PC-3 (cell line): Measurements from ENCODE around the gene KIF5A. TPM values are rescaled to one million over a fixed set of nuclear protein-coding genes. Genes with fewer than 3 reads are reported as not detected.

Experiments used
- ATAC-seq: fragments of 200-7000 bp; cut with Tn5 transposase; 2 replicates; pipeline ENCODE4 v1.9.1; 2020; ENCODE audit warnings: mild to moderate bottlenecking, moderate library complexity
- BruUV-seq: library from RNA; stranded (reverse); fragments of 400-500 nt; replicated peaks from 2 replicates; lab custom pipeline; 2021; lab: Mats Ljungman, UMichigan
- CTCF ChIA-PET: fragments of 300-600 bp; sonication (Branson Sonifier 250); formaldehyde crosslinking; loops from one replicate; lab custom pipeline; 2022; ENCODE audit warnings: antibody characterized with exemption; lab: Charles Lee
- POLR2A ChIA-PET: fragments of 300-600 bp; sonication (Branson Sonifier 250); formaldehyde crosslinking; loops from one replicate; lab custom pipeline; 2022; ENCODE audit warnings: antibody characterized with exemption; ENCODE audit not compliant: unreplicated experiment; lab: Charles Lee
- DNase-seq: peaks from one replicate; pipeline ENCODE4 v3.0.0-alpha.2; 2015
- H2AFZ ChIP-seq: fragments of 300-600 bp; sonication (generic); 2 replicates; pipeline ENCODE4 v1.6.0; 2016; ENCODE audit warnings: antibody characterized with exemption, low read length
- H3F3A ChIP-seq: fragments of 300-600 bp; sonication (generic); one replicate; pipeline ENCODE4 v1.6.0; 2017; ENCODE audit warnings: antibody characterized with exemption, low read length, control low read depth, mild to moderate bottlenecking; ENCODE audit not compliant: unreplicated experiment
- H3K27ac ChIP-seq: fragments of 300-600 bp; sonication (generic); 2 replicates; pipeline ENCODE4 v1.5.1; 2016; ENCODE audit warnings: mild to moderate bottlenecking, low read length
- H3K27me3 ChIP-seq: fragments of 300-600 bp; sonication (generic); 2 replicates; pipeline ENCODE4 v1.6.1; 2016; ENCODE audit warnings: low read length, mixed read lengths
- H3K36me3 ChIP-seq: fragments of 300-600 bp; sonication (generic); 2 replicates; pipeline ENCODE4 v1.6.1; 2016; ENCODE audit warnings: low read depth, mixed run types, low read length, mixed read lengths
- H3K4me1 ChIP-seq: fragments of 300-600 bp; sonication (generic); 2 replicates; pipeline ENCODE4 v1.5.1; 2016; ENCODE audit warnings: low read length; ENCODE audit not compliant: insufficient read depth
- H3K4me2 ChIP-seq: fragments of 300-600 bp; sonication (generic); 2 replicates; pipeline ENCODE4 v1.6.0; 2016; ENCODE audit warnings: low read length
- H3K4me3 ChIP-seq: fragments of 300-600 bp; sonication (generic); 2 replicates; pipeline ENCODE4 v1.5.1; 2016; ENCODE audit warnings: mild to moderate bottlenecking, low read length, mixed read lengths
- H3K79me2 ChIP-seq: fragments of 300-600 bp; sonication (generic); 2 replicates; pipeline ENCODE4 v1.6.1; 2017; ENCODE audit warnings: low read length, mixed read lengths
- H3K9ac ChIP-seq: fragments of 300-600 bp; sonication (generic); 2 replicates; pipeline ENCODE4 v1.6.0; 2016; ENCODE audit warnings: mild to moderate bottlenecking, low read length
- H3K9me2 ChIP-seq: fragments of 300-600 bp; sonication (generic); replicated peaks from 2 replicates; pipeline ENCODE4 v1.6.1; 2016; ENCODE audit warnings: mixed run types, low read length, mixed read lengths
- H3K9me3 ChIP-seq: fragments of 300-600 bp; sonication (generic); 2 replicates; pipeline ENCODE4 v1.6.1; 2016; ENCODE audit warnings: low read length, mixed read lengths
- H4K20me1 ChIP-seq: fragments of 300-600 bp; sonication (generic); 2 replicates; pipeline ENCODE4 v1.6.1; 2016; ENCODE audit warnings: low read length, mixed read lengths
- CTCF ChIP-seq: fragments of 300-600 bp; sonication (generic); conservative IDR thresholded peaks from 2 replicates; pipeline ENCODE4 v1.5.1; 2017; ENCODE audit warnings: antibody characterized with exemption, low read depth, mild to moderate bottlenecking, low read length
- EZH2 ChIP-seq: fragments of 300-600 bp; sonication (generic); IDR thresholded peaks from one replicate; pipeline ENCODE4 v1.6.1; 2017; ENCODE audit warnings: antibody characterized with exemption, mild to moderate bottlenecking, low read length; ENCODE audit not compliant: unreplicated experiment
- EZH2phosphoT487 ChIP-seq: fragments of 300-600 bp; sonication (generic); IDR thresholded peaks from 2 replicates; pipeline ENCODE4 v1.6.1; 2018; ENCODE audit warnings: mild to moderate bottlenecking, antibody characterized with exemption, low read length, borderline replicate concordance
- intact Hi-C: fragments of 100-400 bp; cut with micrococcal nuclease; formaldehyde crosslinking; loops from 2 replicates; pipeline ENCODE4 v1.9.0; 2023
- total RNA-seq: library from RNA; depleted of rRNA; stranded (reverse); fragments of >200 nt; gene quantifications from 2 replicates; pipeline ENCODE4 v1.2.3, GENCODE V29; 2014

The KIF5A gene
- total RNA-seq, 1 experiment from 2014 or later: not detected

GRCh38 chr12:57626921-57627445 lies 77.1 kb downstream of the KIF5A start:
- H3K9me2 ChIP-seq: no peaks in the 10 kb centered on the region
- H2AFZ ChIP-seq: no peak overlapping the region
- POLR2A ChIA-PET: interaction anchor here (0.7 kb wide), 1 partner anchor 39 kb away, joined by 4 read pairs; no protein-coding TSS in a partner anchor
- peaks cover 7% of the 10 kb centered on the region; the same call in 1 of the 2 replicates for H3K79me2 ChIP-seq
- no peak overlapping the region for H3K4me2 ChIP-seq
- BruUV-seq: no TSS peak
- intact Hi-C loops: no loop called here
- TF ChIP-seq EZH2: no peak
- no peaks in the 10 kb centered on the region for H3K9me3 ChIP-seq
- ATAC-seq (no peak), DNase-seq (no peak)
- no peak overlapping the region for H3K27ac ChIP-seq
- H3K4me3 ChIP-seq: no peak overlapping the region
- H3K36me3 ChIP-seq: no peaks in the 10 kb centered on the region; the same call in 1 of the 2 replicates
- H3K4me1 ChIP-seq: peaks cover 6% of the 10 kb centered on the region; the same call in 1 of the 2 replicates
- no peak overlapping the region for H3K9ac ChIP-seq
- no peaks in the 10 kb centered on the region for H3F3A ChIP-seq
- no peaks in the 10 kb centered on the region for H4K20me1 ChIP-seq
- H3K27me3 ChIP-seq: no peaks in the 10 kb centered on the region
- CTCF ChIA-PET: no interaction called here

GRCh38 chr12:57627501-57628279 lies 77.8 kb downstream of the KIF5A start:
- Histone ChIP-seq H3K79me2 (peaks cover 12% of the 10 kb centered on the region), H3K4me3 (no peak overlapping the region), H3K27ac (no peak overlapping the region), H3K4me2 (no peak overlapping the region), H2AFZ (no peak overlapping the region), H3K4me1 (peaks cover 6% of the 10 kb centered on the region; the same call in 1 of the 2 replicates), H3F3A (no peaks in the 10 kb centered on the region), H3K9ac (no peak overlapping the region), H3K36me3 (no peaks in the 10 kb centered on the region; the same call in 1 of the 2 replicates), H4K20me1 (no peaks in the 10 kb centered on the region), H3K9me3 (no peaks in the 10 kb centered on the region), H3K27me3 (no peaks in the 10 kb centered on the region), H3K9me2 (no peaks in the 10 kb centered on the region)
- ATAC-seq (no peak), DNase-seq (no peak)
- CTCF ChIA-PET: interaction anchor here (1.0 kb wide), 1 partner anchor 45 kb away, joined by 3 read pairs; no protein-coding TSS in a partner anchor
- POLR2A ChIA-PET: interaction anchor here (0.7 kb wide), 1 partner anchor 38 kb away, joined by 4 read pairs; no protein-coding TSS in a partner anchor
- TF ChIP-seq CTCF (no peak), EZH2 (no peak), EZH2phosphoT487 (no peak)
- intact Hi-C loops: no loop called here
- BruUV-seq: no TSS peak

GRCh38 chr12:57628280-57629191 lies 78.7 kb downstream of the KIF5A start:
- H3K9me3 ChIP-seq: no peaks in the 10 kb centered on the region
- no TSS peak for BruUV-seq
- intact Hi-C loops: no loop called here
- no peaks in the 10 kb centered on the region for H3K27me3 ChIP-seq
- no peak for TF ChIP-seq CTCF
- TF ChIP-seq EZH2: no peak
- H3K36me3 ChIP-seq: no peaks in the 10 kb centered on the region; the same call in 1 of the 2 replicates
- peaks cover 11% of the 10 kb centered on the region for H3K4me1 ChIP-seq
- H3K4me3 ChIP-seq: no peak overlapping the region
- H3F3A ChIP-seq: no peaks in the 10 kb centered on the region
- no peaks in the 10 kb centered on the region for H4K20me1 ChIP-seq
- no peak for DNase-seq
- ChIA-PET CTCF (interaction anchor here (1.0 kb wide), 1 partner anchor 46 kb away, joined by 3 read pairs; no protein-coding TSS in a partner anchor), POLR2A (no interaction called here)
- peaks cover 12% of the 10 kb centered on the region for H3K79me2 ChIP-seq
- no peak overlapping the region for H3K9ac ChIP-seq
- H3K9me2 ChIP-seq: no peaks in the 10 kb centered on the region
- no peak overlapping the region for H3K4me2 ChIP-seq
- no peak overlapping the region for H3K27ac ChIP-seq
- no peak for ATAC-seq
- no peak overlapping the region for H2AFZ ChIP-seq
